HG03354 (cell line): ENCODE measurements around the gene IQCC.

Experiments used
- ATAC-seq: cut with Tn5 transposase; IDR thresholded peaks from one replicate; pipeline ENCODE4 v1.9.1; 2021; ENCODE audit warnings: mild to moderate bottlenecking; ENCODE audit not compliant: unreplicated experiment, poor library complexity, severe bottlenecking

Gene IQCC

DNA sequence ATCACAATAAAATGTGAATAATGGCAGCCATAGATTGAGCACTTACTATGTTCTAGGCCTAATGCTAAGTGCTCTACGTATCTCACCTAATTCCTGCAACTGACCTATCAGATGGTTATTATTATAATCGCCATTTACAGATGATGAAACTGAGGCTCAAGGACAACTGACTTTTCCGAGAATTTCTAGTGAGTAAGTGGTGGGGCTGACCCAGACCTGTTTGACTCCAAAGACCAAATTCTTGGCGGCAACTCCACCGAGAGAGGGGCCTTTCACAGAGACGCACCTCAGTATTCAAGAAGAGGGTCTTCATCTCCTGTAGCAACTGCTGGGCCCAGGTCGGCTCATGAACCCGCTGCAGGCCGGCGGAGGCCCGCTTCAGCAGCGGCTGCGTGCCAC is 16.1 kb downstream of the IQCC start:
- no peak for ATAC-seq

DNA sequence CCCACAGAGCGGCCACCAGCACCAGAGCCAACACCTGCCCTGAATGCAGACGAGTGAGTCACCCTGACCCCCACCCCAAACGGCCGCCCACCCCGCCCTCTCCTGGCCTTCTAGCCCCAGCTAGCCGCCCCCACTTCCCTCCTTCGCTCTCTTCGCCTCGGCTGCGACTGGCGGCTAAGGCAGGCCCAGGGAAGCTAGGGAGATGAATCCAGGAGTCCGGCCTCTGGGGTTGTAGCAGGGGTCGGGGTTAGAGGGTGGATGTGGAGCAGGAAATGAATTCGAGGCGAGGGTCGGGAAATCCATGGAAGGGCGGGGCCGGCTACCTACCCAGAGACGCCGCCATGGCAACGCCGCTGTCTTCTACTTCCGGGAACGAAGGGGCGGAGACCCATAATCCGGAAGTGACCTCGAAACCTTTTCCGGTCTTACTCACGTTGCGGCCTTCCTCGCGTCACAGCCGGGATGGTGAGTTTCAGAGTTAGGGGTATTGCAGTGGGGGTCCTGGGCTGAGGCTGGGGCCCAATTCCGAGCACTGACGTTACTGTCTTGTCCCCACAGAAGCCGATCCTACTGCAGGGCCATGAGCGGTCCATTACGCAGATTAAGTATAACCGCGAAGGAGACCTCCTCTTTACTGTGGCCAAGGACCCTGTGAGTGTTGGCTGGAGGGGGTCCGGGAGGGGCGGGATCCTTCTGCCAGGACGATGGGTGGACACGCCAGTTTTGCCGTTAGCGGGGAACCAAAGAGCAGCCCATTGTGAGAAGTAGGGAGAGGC is 16.7 kb downstream of the IQCC start, which contains the start of the genes EIF3I and TMEM234:
Gene EIF3I, plus strand, starts transcription at position 428 of the 776 bp plus-strand sequence. Its CDS starts 35 bp downstream, at position 463.
Gene TMEM234, minus strand, starts transcription at position 374 of the 776 bp plus-strand sequence. Its CDS starts 31 bp downstream, at position 343.
- ATAC-seq, result peak; percentile 96

DNA sequence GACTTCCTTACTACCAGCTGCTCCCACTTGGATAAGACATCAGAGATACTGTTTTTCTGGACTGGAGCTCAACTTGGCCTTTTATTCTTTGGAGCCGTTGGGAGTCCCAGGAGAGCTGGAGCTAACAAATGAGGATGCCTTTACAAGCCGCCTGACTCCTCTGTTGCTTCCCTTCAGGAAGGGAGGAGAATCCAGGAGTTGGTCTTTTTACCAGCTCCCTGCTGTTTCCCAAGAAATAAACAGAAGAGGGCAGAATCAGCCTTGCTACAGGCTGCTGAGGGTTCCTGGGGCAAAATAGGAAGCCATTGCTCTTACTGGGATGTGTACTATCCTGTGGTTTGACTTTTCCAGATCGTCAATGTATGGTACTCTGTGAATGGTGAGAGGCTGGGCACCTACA is 18.2 kb downstream of the IQCC start:
- no peak for ATAC-seq

DNA sequence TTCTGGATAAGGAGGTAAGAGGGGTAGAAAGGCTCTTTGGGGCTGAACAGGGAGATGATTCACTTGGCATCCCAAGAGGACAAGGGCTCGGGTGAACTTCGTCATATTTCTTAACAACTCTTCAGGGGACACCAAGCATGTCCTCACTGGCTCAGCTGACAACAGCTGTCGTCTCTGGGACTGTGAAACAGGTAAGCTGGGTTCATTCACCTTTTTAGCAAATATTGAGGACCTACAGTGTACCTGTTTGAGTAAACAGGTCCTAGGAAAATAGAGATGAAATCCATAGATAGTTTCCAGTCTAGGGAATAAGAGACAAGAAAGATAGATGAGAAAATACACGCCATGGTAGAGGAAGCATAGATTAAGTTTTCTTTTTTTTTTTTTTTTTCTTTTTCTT is 18.8 kb downstream of the IQCC start:
- ATAC-seq, result no peak

DNA sequence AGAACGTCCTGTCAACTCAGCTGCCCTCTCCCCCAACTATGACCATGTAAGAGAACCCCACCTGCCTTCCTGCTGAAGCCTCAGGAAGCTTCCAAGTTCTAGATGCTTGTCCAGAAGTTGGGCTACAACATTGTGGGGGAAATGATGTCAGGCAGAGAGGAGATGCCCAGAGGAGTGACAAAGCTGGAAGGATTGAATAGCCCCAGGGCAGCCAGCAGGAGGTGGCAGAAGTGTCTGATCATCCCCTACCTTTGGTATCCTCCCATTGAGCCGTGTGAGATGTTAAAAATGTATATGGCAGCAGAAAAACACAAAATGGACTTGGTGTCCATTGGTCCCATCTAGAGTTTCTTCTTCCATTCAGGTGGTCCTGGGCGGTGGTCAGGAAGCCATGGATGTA is 23.3 kb downstream of the IQCC start:
- no peak for ATAC-seq

DNA sequence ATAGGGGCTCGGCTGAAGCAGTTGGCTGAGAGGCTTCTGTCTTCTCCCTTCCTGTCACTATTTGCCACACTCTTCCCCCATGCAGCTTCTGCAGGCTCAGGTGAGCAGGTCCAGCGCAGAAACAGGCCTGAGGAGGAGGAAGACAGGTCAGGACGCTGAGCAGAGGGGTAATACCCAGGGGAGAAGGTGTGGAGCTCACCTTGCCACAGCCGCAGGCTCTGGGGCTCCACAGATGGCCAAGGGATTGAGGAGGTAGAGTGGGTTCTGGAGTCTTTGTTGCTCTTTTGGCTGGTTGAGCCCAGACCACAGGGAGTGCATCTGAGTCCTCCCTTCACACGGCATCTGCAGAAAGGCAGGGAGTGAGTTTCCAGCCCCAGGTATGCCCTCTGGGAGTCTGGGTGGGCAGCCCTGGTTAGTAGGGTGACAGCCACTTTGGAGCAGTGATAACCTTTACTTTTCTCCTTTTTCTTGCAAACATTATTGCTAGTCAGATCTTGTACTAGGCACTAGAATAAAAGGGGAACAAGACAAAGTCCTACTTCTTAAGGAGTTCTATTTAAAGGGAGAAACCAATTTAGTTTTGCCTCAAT is 26.5 kb downstream of the IQCC start:
- no peak for ATAC-seq

DNA sequence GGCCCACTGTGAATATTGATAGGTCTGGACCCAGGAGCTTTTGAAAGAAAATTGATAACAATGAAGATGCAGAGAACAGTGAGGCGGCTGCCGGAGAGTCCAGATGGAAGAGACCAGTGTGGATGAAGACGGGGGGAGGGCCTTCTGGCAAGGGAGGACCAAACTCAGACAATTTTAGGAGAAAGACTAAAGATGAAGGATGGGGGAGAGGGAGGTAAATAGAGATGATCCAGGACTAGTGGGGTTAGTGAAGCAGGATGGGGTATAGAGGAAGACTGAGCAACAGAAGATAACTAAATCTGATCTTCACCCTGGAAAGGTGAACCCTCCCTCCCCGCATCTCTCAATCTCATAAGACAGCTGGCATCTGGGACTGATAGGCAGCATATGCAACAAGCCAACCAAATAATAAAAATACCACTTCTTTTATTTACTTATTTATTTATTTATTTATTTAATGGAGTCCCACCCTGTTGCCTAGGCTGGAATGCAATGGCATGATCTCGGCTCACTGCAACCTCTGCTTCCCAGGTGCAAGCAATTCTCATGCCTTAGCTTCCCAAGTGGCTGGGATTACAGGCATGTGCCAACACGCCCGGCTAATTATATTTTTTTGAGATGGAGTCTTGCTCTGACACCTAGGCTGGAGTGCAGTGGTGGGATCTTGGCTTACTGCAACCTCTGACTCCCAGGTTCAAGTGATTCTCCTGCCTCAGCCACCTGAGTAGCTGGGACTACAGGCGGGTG is 27.3 kb downstream of the IQCC start:
- ATAC-seq, result no peak

DNA sequence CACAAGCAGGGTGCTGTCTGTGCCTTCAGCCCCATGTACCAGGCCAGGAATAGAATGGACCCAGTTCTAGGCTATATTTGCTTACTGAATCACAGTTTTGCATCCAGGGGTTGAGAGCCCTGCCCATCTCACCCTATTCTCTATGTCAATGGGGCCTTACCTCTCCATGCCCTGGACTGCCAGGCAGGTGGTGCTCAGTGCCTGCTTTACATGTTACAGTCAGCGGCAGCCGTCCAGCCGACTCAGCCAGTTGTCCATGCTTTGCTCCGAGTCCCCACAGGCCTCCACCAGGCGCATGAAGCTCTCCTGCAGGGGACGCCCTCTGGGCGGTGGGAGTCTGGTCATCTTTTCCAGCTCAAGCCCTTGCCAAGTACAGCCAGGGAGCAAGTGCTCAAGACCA is 29.3 kb downstream of the IQCC start:
- ATAC-seq, result no peak

DNA sequence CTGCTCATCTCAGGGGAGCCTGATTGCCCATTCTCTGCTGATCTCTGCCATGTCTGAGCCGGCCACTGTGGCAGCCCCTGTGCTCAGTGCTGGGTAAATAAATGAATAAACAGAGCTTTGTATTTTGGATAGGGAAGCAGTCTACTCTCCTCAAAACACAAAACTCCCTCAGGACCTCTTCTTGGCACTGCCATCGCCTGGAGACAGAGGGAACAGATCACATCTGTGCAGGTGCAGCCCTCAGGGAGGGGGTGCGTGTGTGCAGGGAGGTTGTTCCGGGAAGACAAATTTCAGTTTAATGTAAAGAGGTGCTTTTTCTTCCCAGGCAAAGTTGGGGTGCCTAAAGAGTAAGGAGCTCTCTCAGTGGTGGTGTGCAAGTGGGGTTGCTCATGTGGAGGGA is 33.9 kb downstream of the IQCC start:
- ATAC-seq, result no peak

DNA sequence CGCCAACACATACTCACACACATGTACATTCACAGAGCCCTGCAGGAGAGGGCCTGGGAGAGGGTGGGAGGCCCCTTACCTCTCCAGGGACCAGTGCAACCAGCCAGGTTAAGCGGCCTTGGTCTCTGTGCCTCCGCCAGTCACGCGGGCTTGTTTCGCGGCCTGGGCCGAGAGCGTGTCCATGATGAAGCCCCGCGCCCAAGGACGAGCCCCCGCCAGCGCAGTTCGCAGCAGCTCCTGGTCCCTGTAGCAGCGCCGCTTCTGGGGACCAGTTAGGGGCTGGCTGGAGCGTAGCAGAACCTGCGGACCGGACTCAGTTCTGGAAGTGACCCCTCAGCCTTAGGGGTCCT is 34.3 kb downstream of the IQCC start:
- no peak for ATAC-seq

DNA sequence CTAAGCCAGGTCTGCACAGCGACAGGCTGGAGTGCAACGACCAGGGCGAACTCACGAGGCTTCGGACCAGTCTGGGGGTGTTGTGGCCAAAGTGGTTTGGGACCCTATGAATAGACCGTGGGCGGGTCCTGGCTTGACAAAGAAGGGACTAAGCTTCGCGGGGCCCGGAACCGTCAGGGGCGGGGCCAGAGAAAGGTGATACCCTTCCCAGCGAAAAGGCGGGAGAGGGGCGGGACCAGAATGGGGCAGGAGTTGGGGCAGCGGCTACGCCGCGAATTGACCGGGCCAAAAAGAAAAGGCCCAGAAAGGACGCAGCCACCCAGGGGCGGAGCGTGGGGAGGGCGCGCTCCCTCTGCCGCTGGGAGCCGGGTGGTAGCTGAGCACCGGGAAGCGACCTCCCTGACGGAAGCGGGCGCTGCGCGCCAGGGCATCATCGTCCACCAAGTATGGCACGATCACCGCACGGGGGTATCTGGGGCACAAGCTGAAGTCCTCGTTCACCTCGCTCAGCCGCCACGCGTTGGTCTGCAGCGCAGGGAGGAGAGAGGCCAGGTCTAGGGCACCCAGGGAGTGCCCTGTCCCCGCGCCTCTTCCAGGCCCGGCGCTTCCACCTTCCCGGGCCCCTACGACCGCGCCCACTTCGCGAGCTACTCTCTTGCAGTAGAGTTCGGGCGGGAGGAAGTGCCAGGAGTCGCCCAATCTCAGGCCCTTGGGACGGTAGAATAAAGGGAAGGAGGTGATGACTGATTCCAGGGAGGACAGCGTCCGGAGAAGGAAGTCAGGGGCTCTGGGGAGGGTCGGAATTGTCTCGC is 34.9 kb downstream of the IQCC start:
- ATAC-seq, result peak; percentile 30

DNA sequence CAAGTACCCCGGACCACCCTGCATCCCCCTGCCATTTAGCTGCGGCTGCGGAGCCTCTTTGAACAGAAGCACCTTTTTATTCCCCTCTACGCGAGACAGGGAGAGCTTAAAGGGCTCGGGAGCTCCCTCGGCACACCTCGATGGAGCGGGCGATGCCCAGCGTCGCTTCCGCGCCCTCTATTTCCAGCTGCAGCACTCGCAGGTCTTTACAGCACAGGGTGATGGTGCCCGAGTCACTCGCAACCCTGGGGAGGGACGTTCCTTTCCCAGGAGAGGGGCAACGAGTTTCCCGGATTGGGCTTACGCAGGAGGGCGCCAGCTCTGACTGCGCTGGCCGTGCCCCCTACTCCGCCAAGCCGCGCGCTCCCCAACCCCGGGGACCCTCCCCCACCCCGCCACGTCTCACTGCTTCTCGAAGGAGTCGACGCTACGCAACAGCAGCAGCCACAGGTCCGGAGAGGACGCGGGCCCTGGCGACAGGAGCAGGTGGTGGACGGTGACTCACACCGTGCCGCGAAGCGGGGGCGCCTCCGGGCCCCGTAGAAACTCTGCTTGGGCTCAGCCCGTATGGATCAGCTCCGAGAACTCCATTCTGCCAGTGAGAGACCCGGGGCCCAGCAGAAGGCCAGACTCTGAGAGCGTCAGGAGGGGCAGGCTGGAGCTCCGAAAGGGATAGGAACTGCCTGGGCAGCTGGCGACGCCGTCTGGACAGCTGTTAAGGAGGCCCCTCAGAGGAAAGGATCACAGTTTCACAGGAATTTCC is 35.7 kb downstream of the IQCC start:
- ATAC-seq, result peak; percentile 42

DNA sequence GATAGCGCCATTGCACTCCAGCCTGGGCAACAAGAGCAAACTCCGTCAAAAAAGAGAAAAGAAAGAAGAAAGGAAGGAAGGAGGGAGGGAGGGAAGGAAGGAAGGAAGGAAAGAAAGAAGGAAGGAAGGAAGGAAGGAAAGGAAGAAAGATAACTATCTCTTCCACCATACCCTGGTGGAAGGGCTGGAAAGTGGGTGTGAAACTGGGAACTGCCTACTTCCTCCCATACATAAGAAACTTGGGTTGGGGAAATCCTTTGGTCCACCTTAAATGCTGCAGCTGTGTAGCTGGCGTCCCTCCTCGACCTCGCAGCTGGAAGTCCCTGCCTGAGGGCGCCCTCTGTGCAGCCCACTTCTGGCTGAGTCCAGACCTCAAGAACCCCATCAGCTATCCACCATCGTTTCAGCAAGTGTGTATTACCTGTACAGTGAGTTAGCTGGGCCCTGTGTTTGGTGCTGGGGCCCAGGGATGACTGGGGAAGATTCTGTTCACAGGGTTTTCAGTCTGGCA is 36.9 kb downstream of the IQCC start:
- ATAC-seq, result no peak

DNA sequence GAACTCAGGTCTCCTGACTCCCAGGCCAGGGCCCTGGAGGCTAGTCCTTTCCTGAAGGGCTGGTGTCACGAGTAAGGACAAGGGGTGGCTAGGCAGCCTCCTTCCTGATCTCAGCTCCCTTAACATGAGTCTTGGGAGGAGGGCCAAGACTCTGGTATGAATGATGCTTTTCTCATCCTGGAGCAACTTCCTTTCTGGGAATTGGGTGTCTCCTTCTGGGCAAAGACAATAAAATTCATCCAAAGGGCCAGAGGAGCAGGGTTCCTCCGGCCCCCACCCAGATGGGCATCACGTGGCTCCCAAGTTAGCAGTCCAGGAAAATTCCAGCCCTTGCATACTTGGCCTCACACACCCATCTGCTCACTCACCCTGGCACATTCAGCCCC is 41.4 kb downstream of the IQCC start, which contains the start of gene FAM167B:
Gene FAM167B, plus strand, starts transcription at position 335 of the 386 bp plus-strand sequence. CDS start 200 bp downstream, outside the sequence.
- no peak for ATAC-seq

DNA sequence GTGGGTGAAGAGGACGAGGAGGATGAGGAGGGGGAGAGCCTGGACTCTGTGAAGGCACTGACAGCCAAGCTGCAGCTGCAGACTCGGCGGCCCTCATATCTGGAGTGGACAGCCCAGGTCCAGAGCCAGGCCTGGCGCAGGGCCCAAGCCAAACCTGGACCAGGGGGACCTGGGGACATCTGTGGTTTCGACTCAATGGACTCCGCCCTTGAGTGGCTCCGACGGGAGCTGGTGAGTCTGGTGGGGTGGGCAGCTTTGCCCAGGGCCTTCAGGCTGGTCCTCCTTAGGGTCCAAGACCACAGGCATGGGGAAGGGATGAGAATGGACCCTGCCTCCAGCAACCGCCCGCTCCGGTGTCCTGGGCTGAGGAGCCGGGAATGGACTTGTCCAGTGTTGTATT is 42.0 kb downstream of the IQCC start:
- ATAC-seq, result no peak

DNA sequence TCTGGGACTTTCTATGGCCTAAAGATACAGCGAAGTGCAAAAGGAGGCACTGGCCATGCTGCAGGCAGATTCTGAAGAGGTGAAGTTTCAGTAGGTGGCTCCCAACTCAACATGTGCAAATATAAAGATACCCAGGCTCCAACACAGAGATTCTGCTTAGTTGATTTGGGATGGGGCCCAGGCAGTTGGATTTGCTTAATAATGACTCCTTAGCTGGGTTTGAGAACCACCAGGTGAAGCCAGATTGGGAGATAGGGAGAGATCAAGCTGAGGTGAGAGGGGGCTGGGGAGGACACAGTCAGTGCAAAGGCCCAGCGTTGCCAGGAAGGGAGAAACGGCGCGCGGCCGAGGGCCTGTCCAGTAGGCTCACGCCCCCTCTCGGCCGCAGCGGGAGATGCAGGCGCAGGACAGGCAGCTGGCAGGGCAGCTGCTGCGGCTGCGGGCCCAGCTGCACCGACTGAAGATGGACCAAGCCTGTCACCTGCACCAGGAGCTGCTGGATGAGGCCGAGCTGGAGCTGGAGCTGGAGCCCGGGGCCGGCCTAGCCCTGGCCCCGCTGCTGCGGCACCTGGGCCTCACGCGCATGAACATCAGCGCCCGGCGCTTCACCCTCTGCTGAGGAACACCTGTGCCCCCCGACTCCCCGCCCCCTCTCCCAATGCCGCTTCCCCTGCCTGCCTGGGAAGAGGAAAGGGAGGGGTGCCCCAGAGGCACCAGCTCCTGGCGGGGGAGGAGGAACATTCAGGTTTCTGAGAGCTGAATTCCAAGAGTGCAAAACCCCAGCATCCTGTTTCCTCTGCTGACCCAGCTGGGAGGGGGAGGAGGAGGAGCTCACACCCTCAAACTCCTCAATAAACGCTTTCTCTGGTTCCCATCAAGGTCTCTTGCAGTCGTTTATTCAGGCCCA is 42.8 kb downstream of the IQCC start:
- ATAC-seq, result peak; percentile 42

DNA sequence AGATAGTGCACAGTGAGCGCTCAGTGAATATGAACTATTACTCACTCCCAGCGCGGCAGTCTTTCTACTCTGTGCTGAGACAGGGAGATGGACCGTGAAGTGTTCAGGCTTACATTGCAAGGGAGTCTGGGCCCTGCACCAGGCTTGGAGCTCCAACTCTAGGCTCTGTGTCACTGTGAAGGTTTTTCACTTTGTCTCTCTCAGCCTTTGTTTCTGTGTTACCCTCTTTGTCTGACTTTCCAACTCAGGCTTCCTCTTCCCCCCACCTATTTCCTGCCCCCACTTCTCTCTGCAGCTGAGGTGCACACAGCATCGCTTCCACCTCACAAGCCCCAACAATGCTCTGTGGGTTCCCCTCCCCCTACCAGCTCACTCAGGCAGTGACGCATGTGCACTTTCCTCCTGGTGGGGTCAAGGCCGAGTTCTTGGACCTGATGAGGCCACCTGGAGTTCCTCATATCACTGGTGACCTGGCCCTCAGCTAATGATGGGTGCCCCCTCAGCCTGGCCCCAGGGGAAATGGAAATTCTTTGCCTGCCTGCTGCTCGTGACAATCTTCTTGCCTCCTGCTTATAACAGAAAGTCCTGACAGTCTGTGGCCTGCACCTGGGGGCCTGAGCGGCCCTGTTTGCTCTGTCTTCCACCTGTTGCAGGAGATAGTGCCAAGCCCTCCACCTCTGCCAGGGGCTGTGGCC is 44.5 kb downstream of the IQCC start:
- peak; percentile 64 for ATAC-seq
